ENCODE data around the gene SAPCD2. TPM values are rescaled to one million over a fixed set of nuclear protein-coding genes. Genes with fewer than 3 reads are reported as not detected.
A peak's percentile ranks its signal among the peaks of the same experiment; 100 is the strongest.
"Not testable (repeated sequence)": the region's sequence is repeated elsewhere in the genome, so short reads cannot be mapped to it uniquely, and the experiment has no call there.

Gene SAPCD2
- total and polyA plus RNA-seq, 9 donors: 0.10 to 0.62 (median 0.31) TPM; not detected in 2

GRCh38 chr9:137064027-137064879 is 6.1 kb downstream of the SAPCD2 start:
- Histone ChIP-seq H3K27ac (no peak overlapping the region), H3K9me3 (no peaks in the 10 kb centered on the region), H3K4me1 (ENCODE audit: insufficient read depth) (no peaks in the 10 kb centered on the region), H3K36me3 (no peaks in the 10 kb centered on the region), H3K4me3 (no peak overlapping the region), H3K27me3 (peaks cover 4% of the 10 kb centered on the region)
- TF ChIP-seq EP300 (IDR thresholded peaks at IDR 0.05) (no peak), POLR2A (IDR thresholded peaks at IDR 0.05) (no peak)
- TF ChIP-seq, protein P1, sequence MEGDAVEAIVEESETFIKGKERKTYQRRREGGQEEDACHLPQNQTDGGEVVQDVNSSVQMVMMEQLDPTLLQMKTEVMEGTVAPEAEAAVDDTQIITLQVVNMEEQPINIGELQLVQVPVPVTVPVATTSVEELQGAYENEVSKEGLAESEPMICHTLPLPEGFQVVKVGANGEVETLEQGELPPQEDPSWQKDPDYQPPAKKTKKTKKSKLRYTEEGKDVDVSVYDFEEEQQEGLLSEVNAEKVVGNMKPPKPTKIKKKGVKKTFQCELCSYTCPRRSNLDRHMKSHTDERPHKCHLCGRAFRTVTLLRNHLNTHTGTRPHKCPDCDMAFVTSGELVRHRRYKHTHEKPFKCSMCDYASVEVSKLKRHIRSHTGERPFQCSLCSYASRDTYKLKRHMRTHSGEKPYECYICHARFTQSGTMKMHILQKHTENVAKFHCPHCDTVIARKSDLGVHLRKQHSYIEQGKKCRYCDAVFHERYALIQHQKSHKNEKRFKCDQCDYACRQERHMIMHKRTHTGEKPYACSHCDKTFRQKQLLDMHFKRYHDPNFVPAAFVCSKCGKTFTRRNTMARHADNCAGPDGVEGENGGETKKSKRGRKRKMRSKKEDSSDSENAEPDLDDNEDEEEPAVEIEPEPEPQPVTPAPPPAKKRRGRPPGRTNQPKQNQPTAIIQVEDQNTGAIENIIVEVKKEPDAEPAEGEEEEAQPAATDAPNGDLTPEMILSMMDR (IDR thresholded peaks at IDR 0.05): peak; percentile 77 to 95 (median 94)
- intact Hi-C loops (cut with DNase I): loop anchor here in 1 of 4 donors (2.0 kb wide), 1 partner anchor 15 kb away; no protein-coding TSS in a partner anchor
- DNase-seq: peak; percentile 54 to 83 (median 76)
- WGBS, 3 donors: 42 to 55% (median 43%) methylated on average over 37 to 55 of the region's 55 CpGs

DNA sequence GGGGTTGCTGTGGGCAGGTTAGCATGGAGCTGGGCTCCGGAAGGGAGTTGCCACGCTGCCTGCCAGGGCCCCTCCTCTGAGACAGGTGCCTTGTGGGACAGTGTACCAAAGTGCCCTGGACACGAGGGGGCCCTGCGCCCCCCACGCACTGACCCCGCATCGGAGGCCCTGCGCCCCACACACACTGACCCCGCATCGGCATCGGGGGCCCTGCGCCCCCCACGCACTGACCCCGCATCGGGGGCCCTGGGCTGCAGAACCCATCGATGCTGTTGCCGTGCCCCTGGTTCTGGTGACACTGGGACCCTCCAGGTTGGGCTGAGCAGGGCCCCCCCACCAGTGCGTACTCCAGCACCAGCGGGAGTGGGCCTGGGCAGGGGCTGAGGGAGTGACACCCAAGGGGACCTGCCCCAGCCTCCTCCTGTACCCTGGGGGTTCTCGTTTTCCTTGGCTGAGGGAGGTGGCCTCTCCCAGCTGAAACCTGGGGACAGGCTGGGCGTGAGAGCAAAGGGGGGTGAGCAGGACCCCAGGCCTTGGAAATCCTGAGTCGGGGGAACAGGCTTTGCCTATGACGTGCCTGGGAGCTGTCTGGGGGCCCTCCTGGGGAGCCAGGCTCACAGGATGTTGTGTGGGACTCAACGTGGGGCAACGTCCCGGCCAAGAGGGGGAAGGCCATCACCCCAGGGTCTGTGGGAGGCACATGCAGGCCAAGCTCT is 6.9 kb downstream of the SAPCD2 start:
- H3K27me3 ChIP-seq: no peaks in the 10 kb centered on the region
- intact Hi-C loops (cut with DNase I): loop anchor here in 1 of 4 donors (2.0 kb wide), 1 partner anchor 15 kb away; no protein-coding TSS in a partner anchor

DNA sequence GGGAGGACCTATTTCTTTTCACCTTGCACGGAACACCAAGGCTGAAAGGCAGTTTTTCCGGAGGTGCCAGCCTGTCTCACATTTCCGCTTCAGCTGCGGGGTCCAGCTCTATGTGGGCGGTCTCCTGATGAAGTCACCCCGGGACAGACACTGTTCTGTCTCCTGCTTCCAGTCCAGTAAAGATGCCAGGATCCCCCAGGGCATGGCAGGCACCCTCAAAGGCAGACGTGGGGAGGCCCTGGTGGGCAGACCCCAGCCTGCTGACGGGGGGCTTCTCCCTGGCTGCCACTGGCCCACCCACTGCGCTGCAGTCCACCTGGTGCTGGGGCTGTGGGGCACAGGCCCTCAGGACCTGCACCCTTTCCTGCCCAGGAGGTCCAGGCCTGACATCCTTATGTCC is 7.6 kb downstream of the SAPCD2 start:
- intact Hi-C loops (cut with DNase I); H3K4me1 ChIP-seq (ENCODE audit: insufficient read depth); H3K36me3 ChIP-seq; H3K27ac ChIP-seq; H3K27me3 ChIP-seq; DNase-seq; H3K9me3 ChIP-seq; H3K4me3 ChIP-seq: not testable (repeated sequence)
- WGBS, 3 donors: 88 to 91% (median 90%) methylated on average over 6 to 9 of the region's 9 CpGs

More for the DNA sequence above, 6.9 kb downstream of the SAPCD2 start:
- H3K9me3 ChIP-seq: no peaks in the 10 kb centered on the region
- no peaks in the 10 kb centered on the region for H3K36me3 ChIP-seq
- WGBS, 3 donors: 69 to 73% (median 70%) methylated on average over 13 to 26 of the region's 26 CpGs
- no peaks in the 10 kb centered on the region for H3K4me1 ChIP-seq (ENCODE audit: insufficient read depth)
- no peak overlapping the region for H3K4me3 ChIP-seq
- DNase-seq: no peak
- no peak overlapping the region for H3K27ac ChIP-seq
- no peak for TF ChIP-seq POLR2A (IDR thresholded peaks at IDR 0.05)
- TF ChIP-seq, protein P1 (IDR thresholded peaks at IDR 0.05): no peak
- no peak for TF ChIP-seq EP300 (IDR thresholded peaks at IDR 0.05)

DNA sequence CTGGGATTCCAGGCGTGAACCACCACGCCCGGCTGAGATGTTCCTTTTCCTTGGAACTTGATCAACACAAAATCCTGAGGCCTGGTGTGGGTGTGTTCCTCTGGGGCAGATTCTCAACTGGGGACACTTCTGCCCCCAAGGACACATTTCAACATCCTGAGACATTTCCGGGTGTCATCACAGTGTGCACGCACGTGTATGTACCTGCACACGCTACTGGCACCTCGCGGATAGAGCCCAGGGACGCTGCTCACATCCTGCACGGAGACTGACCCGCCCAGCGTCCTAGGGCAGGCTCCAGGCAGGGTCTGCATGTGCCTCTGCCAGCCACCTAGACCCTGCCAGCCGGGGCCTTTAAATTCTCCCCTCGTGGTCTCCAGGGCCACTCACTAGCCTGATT is 8.0 kb downstream of the SAPCD2 start:
- intact Hi-C loops (cut with DNase I): no loop called here
- DNase-seq: no peak
- TF ChIP-seq EP300 (IDR thresholded peaks at IDR 0.05) (no peak), POLR2A (IDR thresholded peaks at IDR 0.05) (no peak)
- TF ChIP-seq, protein P1 (IDR thresholded peaks at IDR 0.05): no peak
- no peaks in the 10 kb centered on the region for H3K36me3 ChIP-seq
- H3K9me3 ChIP-seq: no peaks in the 10 kb centered on the region
- no peak overlapping the region for H3K4me3 ChIP-seq
- no peaks in the 10 kb centered on the region for H3K4me1 ChIP-seq (ENCODE audit: insufficient read depth)
- H3K27ac ChIP-seq: no peak overlapping the region
- no peaks in the 10 kb centered on the region for H3K27me3 ChIP-seq
- WGBS, 3 donors: 87 to 91% (median 88%) methylated on average over 15 of the region's 15 CpGs

All from ovary (tissue), 9 donors.